Activated B cell treated with CpG ODN at 0.5 μM for 24 hours (primary cell): ENCODE measurements around the gene SEC61B. TPM values are rescaled to one million over a fixed set of nuclear protein-coding genes. Genes with fewer than 3 reads are reported as not detected.

ENCODE experiments used
- ATAC-seq: fragments of 200-7000 bp; cut with Tn5 transposase; one replicate; pipeline ENCODE4 v1.10.0; 2021; ENCODE audit warnings: low read depth, mild to moderate bottlenecking, moderate library complexity
- CTCF ChIA-PET: fragments of 350-600 bp; sonication (Branson Sonifier 250); formaldehyde crosslinking; loops from one replicate; lab custom pipeline; 2021; ENCODE audit warnings: antibody characterized with exemption; lab: Charles Lee
- POLR2A ChIA-PET: fragments of 350-600 bp; sonication (Branson Sonifier 250); formaldehyde crosslinking; loops from one replicate; lab custom pipeline; 2021; ENCODE audit warnings: antibody characterized with exemption; lab: Charles Lee
- DNase-seq: peaks from one replicate; pipeline ENCODE4 v3.0.0; 2022
- H3K27ac Mint-ChIP-seq: one replicate; pipeline ENCODE4 v1.8.0; 2020; ENCODE audit warnings: mixed read lengths
- H3K27me3 Mint-ChIP-seq: one replicate; pipeline ENCODE4 v1.8.0; 2021; ENCODE audit warnings: mixed read lengths
- H3K36me3 Mint-ChIP-seq: one replicate; pipeline ENCODE4 v1.8.0; 2021; ENCODE audit warnings: low read depth, mixed read lengths
- H3K4me1 Mint-ChIP-seq: one replicate; pipeline ENCODE4 v1.8.0; 2021; ENCODE audit warnings: mixed read lengths
- H3K4me3 Mint-ChIP-seq: one replicate; pipeline ENCODE4 v1.8.0; 2020; ENCODE audit warnings: mild to moderate bottlenecking, mixed read lengths
- H3K9me3 Mint-ChIP-seq: one replicate; pipeline ENCODE4 v1.8.0; 2020; ENCODE audit warnings: mixed read lengths
- CTCF ChIP-seq: fragments of 200-600 bp; IDR thresholded peaks from one replicate; pipeline ENCODE4 v1.8.0; 2022; ENCODE audit warnings: antibody characterized with exemption, mild to moderate bottlenecking
- intact Hi-C: fragments of 100-400 bp; cut with micrococcal nuclease; formaldehyde crosslinking; loops from one replicate; pipeline ENCODE4 v1.15.1; 2024
- total RNA-seq: library from RNA; stranded (reverse); gene quantifications from 2 replicates; pipeline ENCODE4 v1.2.3, GENCODE V29; 2022

Gene SEC61B
- total RNA-seq, 1 donor from 2014 or later = 200 TPM

- no peaks in the 10 kb centered on the region for H3K36me3 Mint-ChIP-seq
- peaks cover 3% of the 10 kb centered on the region for H3K9me3 Mint-ChIP-seq
- intact Hi-C loops = no loop called here
- H3K27me3 Mint-ChIP-seq = no peaks in the 10 kb centered on the region
- H3K27ac Mint-ChIP-seq = no peak overlapping the region
- no peak overlapping the region for H3K4me3 Mint-ChIP-seq
- ATAC-seq (no peak), DNase-seq (no peak)
- CTCF ChIA-PET = interaction anchor here (1.2 kb wide), 1 partner anchor 30 kb away, joined by 7 read pairs; no protein-coding TSS in a partner anchor
- H3K4me1 Mint-ChIP-seq = peaks cover 9% of the 10 kb centered on the region
- POLR2A ChIA-PET = interaction anchor here (2.4 kb wide), 1 partner anchor 20 kb away, joined by 8 read pairs; the partner anchor contains the start of genes ALG2 and SEC61B
- no peak for TF ChIP-seq CTCF
These were observed 20.5 kb upstream of the SEC61B start for GRCh38 chr9:99201603-99202002.

DNA sequence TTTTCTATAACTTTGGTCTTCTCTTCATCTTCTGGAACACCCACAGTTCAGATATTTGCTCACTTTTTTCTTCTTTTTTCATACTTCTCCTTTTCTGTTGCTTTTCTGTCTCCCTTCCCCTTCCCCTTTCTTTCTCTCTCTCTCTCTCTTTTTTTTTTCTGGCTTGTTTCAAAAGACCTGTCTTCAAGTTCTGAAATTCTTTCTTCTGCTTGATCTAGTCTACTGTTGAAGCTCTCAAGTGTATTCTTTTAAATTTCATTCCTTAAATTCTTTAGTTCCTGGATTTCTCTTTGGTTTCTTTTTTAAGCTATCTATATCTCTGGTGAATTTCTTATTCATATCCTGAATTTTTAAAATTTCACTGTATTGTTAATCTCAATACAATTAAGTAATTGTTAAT, 11.5 kb upstream of the SEC61B start:
- no peaks in the 10 kb centered on the region for H3K27me3 Mint-ChIP-seq
- intact Hi-C loops = no loop called here
- H3K27ac Mint-ChIP-seq = no peak overlapping the region
- DNase-seq (no peak), ATAC-seq (no peak)
- peaks cover 1% of the 10 kb centered on the region for H3K9me3 Mint-ChIP-seq
- ChIA-PET POLR2A (interaction anchor here (0.6 to 1.5 kb wide), 4 partner anchors 11 to 1211 kb away, joined by 3 to 6 read pairs (median 4); partner anchors contain the start of genes ALG2 and SEC61B), CTCF (no interaction called here)
- peaks cover 28% of the 10 kb centered on the region for H3K4me1 Mint-ChIP-seq
- no peak for TF ChIP-seq CTCF
- no peak overlapping the region for H3K4me3 Mint-ChIP-seq
- peaks cover 15% of the 10 kb centered on the region for H3K36me3 Mint-ChIP-seq

- CTCF ChIA-PET = no interaction called here
- POLR2A ChIA-PET = interaction anchor here (2.7 kb wide), 1 partner anchor 10 kb away, joined by 15 read pairs; the partner anchor contains the start of genes ALG2 and SEC61B
- Mint-ChIP-seq H3K4me3 (no peak overlapping the region), H3K27me3 (no peaks in the 10 kb centered on the region), H3K27ac (no peak overlapping the region), H3K36me3 (peaks cover 25% of the 10 kb centered on the region), H3K9me3 (no peaks in the 10 kb centered on the region), H3K4me1 (peaks cover 34% of the 10 kb centered on the region)
- no peak for TF ChIP-seq CTCF
- ATAC-seq = no peak
- intact Hi-C loops = no loop called here
- no peak for DNase-seq
These were observed 10.3 kb upstream of the SEC61B start for GRCh38 chr9:99211746-99212145.

DNA sequence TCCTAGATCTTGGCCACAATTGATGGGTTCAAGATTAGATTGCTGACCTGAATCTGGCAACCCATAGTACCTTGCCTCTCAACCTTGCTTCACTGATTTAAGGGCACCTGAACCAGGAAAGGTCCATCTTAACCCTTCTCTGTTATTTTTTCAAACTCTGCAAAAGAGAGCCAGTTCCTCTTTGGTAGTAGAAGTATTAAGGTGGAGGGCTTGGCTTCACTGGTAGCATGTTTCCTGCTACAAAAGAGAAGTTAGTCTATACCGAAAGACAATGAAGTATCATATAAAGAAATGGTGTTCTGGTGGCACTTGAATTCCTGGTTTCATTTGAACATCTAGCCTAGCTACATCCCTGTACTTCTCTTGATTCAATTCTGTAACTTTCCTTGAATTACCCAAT, 8.9 kb upstream of the SEC61B start:
- Mint-ChIP-seq H3K4me3 (no peak overlapping the region), H3K27me3 (no peaks in the 10 kb centered on the region), H3K9me3 (no peaks in the 10 kb centered on the region), H3K27ac (no peak overlapping the region), H3K4me1 (peaks cover 43% of the 10 kb centered on the region), H3K36me3 (peaks cover 39% of the 10 kb centered on the region)
- TF ChIP-seq CTCF = no peak
- CTCF ChIA-PET = interaction anchor here (0.7 to 1.8 kb wide), 3 partner anchors 19 to 52 kb away, joined by 3 to 6 read pairs (median 3); no protein-coding TSS in a partner anchor
- intact Hi-C loops = loop anchor here (1.0 kb wide), 1 partner anchor 8 kb away; the partner anchor contains the start of gene ALG2
- POLR2A ChIA-PET = interaction anchor here (2.7 kb wide), 1 partner anchor 9 kb away, joined by 15 read pairs; the partner anchor contains the start of genes ALG2 and SEC61B
- ATAC-seq (peak; percentile 75), DNase-seq (no peak)

DNA sequence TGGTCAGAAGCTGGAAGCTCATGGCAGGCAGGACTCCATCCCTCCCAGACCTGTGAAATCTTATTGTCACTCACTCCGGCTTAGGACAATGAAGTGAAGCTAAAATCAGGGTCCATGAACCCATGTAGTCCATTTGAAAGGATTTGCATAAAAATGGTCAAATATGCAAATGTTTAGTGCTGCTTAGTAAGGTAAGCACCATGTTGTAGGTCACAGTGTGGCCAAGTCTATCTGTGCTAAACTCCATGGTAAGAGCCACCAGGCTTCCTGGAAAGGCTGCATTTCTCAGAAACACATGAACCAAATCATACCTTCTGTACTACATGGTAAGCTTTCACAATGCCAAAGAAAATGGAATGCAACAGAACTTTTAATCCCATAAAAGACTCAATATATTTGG, 6.0 kb upstream of the SEC61B start:
- POLR2A ChIA-PET = interaction anchor here (0.8 to 1.0 kb wide), 2 partner anchors 9 to 18 kb away, joined by 3 to 5 read pairs; no protein-coding TSS in a partner anchor
- no peak for TF ChIP-seq CTCF
- Mint-ChIP-seq H3K27ac (no peak overlapping the region), H3K27me3 (no peaks in the 10 kb centered on the region), H3K36me3 (peaks cover 60% of the 10 kb centered on the region), H3K4me3 (no peak overlapping the region), H3K4me1 (peaks cover 63% of the 10 kb centered on the region), H3K9me3 (no peaks in the 10 kb centered on the region)
- DNase-seq = no peak
- intact Hi-C loops = no loop called here
- CTCF ChIA-PET = interaction anchor here (1.7 kb wide), 1 partner anchor 15 kb away, joined by 5 read pairs; no protein-coding TSS in a partner anchor
- ATAC-seq = no peak
